Uterus (tissue), 4 donors: ENCODE results near the gene TNFAIP2. TPM values are rescaled to one million over a fixed set of nuclear protein-coding genes. Genes with fewer than 3 reads are reported as not detected.

Experiments used
- DNase-seq, 2 donors: peaks; one replicate each; pipeline ENCODE4 v3.0.0-alpha.2; 2019 to 2020
- H3K27ac ChIP-seq, 2 donors: fragments of 200-600 bp; sonication (generic); 1 replicate in 1 of 2; 2 replicates in 1 of 2; pipeline ENCODE4 v1.5.1; 2016 to 2018
- H3K27me3 ChIP-seq, 2 donors: fragments of 200-600 bp; sonication (generic); one replicate each; pipeline ENCODE4 v1.5.1; 2018 to 2019; ENCODE audit warnings: control low read depth in 1 of 2
- H3K36me3 ChIP-seq, 2 donors: fragments of 200-600 bp; sonication (generic); one replicate each; pipeline ENCODE4 v1.5.1; 2019; ENCODE audit warnings: control low read depth in 1 of 2
- H3K4me1 ChIP-seq, 2 donors: fragments of 200-600 bp; sonication (generic); one replicate each; pipeline ENCODE4 v1.5.1; 2018 to 2019; ENCODE audit warnings: control low read depth in 1 of 2
- H3K4me3 ChIP-seq, 2 donors: fragments of 200-600 bp; sonication (generic); 1 replicate in 1 of 2; 2 replicates in 1 of 2; pipeline ENCODE4 v1.5.1; 2018 to 2019; ENCODE audit warnings: mild to moderate bottlenecking in 1 of 2
- H3K9me3 ChIP-seq, 2 donors: fragments of 200-600 bp; sonication (generic); one replicate each; pipeline ENCODE4 v1.5.1; 2019; ENCODE audit warnings: control low read depth in 1 of 2
- POLR2A ChIP-seq, 2 donors: fragments of 450-650 bp; IDR thresholded peaks; one replicate each; pipeline ENCODE4 v1.6.1; 2016; ENCODE audit warnings: antibody characterized with exemption in 2 of 2, mild to moderate bottlenecking in 1 of 2, moderate library complexity in 1 of 2
- intact Hi-C: fragments of 100-400 bp; cut with DNase I; formaldehyde crosslinking; loops from one replicate; pipeline ENCODE4 v1.15.1; 2023; ENCODE audit warnings: low total_unique reads
- total RNA-seq, 4 donors: library from RNA; depleted of rRNA in 3 of 4; stranded (reverse); fragments of >200 nt in 3 of 4; gene quantifications; one replicate each; pipeline versions ENCODE4 v1.1.0 to v1.2.4, GENCODE V29; 2014 to 2023
- TF ChIP-seq, protein P1 (sequence below), 4 experiments: fragments of 200-600 bp in 2 of 4; fragments of 450-650 bp in 2 of 4; sonication (generic) in 2 of 4; IDR thresholded peaks; one replicate each; pipeline ENCODE4 v1.5.1; 2016 to 2019; ENCODE audit warnings: antibody characterized with exemption in 4 of 4, mild to moderate bottlenecking in 2 of 4, moderate library complexity in 1 of 4
- donor health status: DM: yes; HTN: yes; CAD: no.

Gene TNFAIP2
- total RNA-seq, 4 donors from 2014 or later, result 29.4 to 81.4 (median 60.6) TPM

- peaks cover 8 to 11% of the 10 kb centered on the region in 2 donors for H3K27me3 ChIP-seq
- TF ChIP-seq, protein P1, sequence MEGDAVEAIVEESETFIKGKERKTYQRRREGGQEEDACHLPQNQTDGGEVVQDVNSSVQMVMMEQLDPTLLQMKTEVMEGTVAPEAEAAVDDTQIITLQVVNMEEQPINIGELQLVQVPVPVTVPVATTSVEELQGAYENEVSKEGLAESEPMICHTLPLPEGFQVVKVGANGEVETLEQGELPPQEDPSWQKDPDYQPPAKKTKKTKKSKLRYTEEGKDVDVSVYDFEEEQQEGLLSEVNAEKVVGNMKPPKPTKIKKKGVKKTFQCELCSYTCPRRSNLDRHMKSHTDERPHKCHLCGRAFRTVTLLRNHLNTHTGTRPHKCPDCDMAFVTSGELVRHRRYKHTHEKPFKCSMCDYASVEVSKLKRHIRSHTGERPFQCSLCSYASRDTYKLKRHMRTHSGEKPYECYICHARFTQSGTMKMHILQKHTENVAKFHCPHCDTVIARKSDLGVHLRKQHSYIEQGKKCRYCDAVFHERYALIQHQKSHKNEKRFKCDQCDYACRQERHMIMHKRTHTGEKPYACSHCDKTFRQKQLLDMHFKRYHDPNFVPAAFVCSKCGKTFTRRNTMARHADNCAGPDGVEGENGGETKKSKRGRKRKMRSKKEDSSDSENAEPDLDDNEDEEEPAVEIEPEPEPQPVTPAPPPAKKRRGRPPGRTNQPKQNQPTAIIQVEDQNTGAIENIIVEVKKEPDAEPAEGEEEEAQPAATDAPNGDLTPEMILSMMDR (IDR thresholded peaks at IDR 0.05), result no peak
- TF ChIP-seq POLR2A (IDR thresholded peaks at IDR 0.05), result no peak
- H3K9me3 ChIP-seq, result no peaks in the 10 kb centered on the region
- DNase-seq, result peak; percentile 63 to 73
- H3K36me3 ChIP-seq, result no peaks in the 10 kb centered on the region
- H3K27ac ChIP-seq, result peak overlapping the region; percentile 64 to 69
- peaks cover 0 to 13% of the 10 kb centered on the region in 2 donors for H3K4me1 ChIP-seq
- no peak overlapping the region for H3K4me3 ChIP-seq
- intact Hi-C loops, result loop anchor here (10.0 kb wide), 1 partner anchor 76 kb away; no protein-coding TSS in a partner anchor
Measured at GRCh38 chr14:103108749-103109207, 14.5 kb upstream of the TNFAIP2 start.

DNA sequence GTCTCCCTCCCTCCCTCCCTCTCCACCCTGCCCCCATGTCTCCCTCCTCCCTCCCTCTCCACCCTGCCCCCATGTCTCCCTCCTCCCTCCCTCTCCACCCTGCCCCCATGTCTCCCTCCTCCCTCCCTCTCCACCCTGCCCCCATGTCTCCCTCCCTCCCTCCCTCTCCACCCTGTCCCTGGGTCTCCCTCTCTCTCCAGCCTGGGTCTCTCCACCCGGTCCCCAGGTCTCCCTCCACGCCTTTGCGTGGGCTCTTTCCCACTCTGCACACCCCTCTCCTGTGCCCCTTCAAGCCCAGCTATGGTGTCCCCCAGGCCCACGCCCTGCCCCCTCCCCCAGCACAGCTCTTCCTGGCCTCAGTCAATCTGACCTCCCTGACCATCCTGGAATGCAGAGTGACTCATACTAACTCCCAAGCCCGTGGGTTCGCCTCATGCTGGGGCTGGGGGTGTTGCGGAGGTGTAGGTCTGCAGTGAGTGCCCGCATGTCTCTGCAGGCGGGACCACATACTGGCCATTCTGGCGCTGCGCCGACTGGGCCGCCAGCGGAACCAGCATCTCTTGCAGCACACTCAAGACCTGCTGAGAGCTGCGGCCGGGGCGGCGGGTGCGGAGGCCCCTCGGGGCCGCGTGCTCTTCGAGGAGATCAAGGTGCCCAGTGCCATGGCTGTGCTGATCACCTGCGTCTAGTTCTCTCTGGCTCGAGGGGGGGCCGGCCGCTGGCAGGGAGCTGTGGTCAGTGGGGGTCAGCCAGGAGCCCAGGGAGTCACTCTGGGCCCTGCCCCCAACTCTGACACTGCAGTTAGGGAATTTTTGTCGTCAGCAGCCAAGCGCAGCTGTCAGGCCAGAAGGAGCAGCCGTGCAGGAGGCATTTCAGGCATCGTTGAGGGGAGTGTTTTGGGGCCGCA, 13.5 kb upstream of the TNFAIP2 start:
- Histone ChIP-seq H3K4me3 (no peak overlapping the region), H3K27me3 (peaks cover 0 to under 1% of the 10 kb centered on the region in 2 donors), H3K36me3 (no peaks in the 10 kb centered on the region), H3K4me1 (peaks cover 0 to 13% of the 10 kb centered on the region in 2 donors), H3K27ac (peak overlapping the region; percentile 63 to 77), H3K9me3 (no peaks in the 10 kb centered on the region)
- no peak for TF ChIP-seq POLR2A (IDR thresholded peaks at IDR 0.05)
- TF ChIP-seq, protein P1 (IDR thresholded peaks at IDR 0.05), result no peak
- intact Hi-C loops, result loop anchor here (10.0 kb wide), 1 partner anchor 75 kb away; no protein-coding TSS in a partner anchor
- peak; percentile 72 to 73 for DNase-seq

- Histone ChIP-seq H3K4me1 (peaks cover 0 to 13% of the 10 kb centered on the region in 2 donors), H3K4me3 (no peak overlapping the region), H3K27me3 (no peaks in the 10 kb centered on the region), H3K9me3 (no peaks in the 10 kb centered on the region), H3K27ac (peak overlapping the region; percentile 63 to 77), H3K36me3 (no peaks in the 10 kb centered on the region)
- intact Hi-C loops, result no loop called here
- TF ChIP-seq POLR2A (IDR thresholded peaks at IDR 0.05), result no peak
- TF ChIP-seq, protein P1 (IDR thresholded peaks at IDR 0.05), result no peak
- DNase-seq, result peak in 1 of 2 donors; percentile 69
Measured at GRCh38 chr14:103110681-103111231, 12.5 kb upstream of the TNFAIP2 start.

GRCh38 chr14:103111232-103111868, 11.9 kb upstream of the TNFAIP2 start:
- DNase-seq, result no peak
- intact Hi-C loops, result no loop called here
- H3K9me3 ChIP-seq, result no peaks in the 10 kb centered on the region
- peak overlapping the region; percentile 63 to 77 for H3K27ac ChIP-seq
- no peaks in the 10 kb centered on the region for H3K27me3 ChIP-seq
- H3K36me3 ChIP-seq, result no peaks in the 10 kb centered on the region
- H3K4me1 ChIP-seq, result peaks cover 0 to 13% of the 10 kb centered on the region in 2 donors
- no peak overlapping the region for H3K4me3 ChIP-seq
- no peak for TF ChIP-seq POLR2A (IDR thresholded peaks at IDR 0.05)
- TF ChIP-seq, protein P1 (IDR thresholded peaks at IDR 0.05), result no peak
